OCI-LY7 (cell line): ENCODE results near the gene LGI1.

Experiments
- CTCF ChIP-seq: fragments of 200-600 bp; sonication (generic); conservative IDR thresholded peaks from 2 replicates; pipeline ENCODE4 v1.5.1; 2014; ENCODE audit warnings: mild to moderate bottlenecking, antibody characterized with exemption, low read length, moderate library complexity, mixed read lengths
- EZH2phosphoT487 ChIP-seq: fragments of 200-600 bp; sonication (generic); IDR thresholded peaks from 2 replicates; pipeline ENCODE4 v1.6.1; 2018; ENCODE audit warnings: low read depth, borderline replicate concordance, mild to moderate bottlenecking, mixed run types, antibody characterized with exemption, low read length, moderate library complexity, mixed read lengths

- no peak for TF ChIP-seq CTCF
- TF ChIP-seq EZH2phosphoT487, result no peak
Measured at GRCh38 chr10:93749218-93749799, 8.4 kb upstream of the LGI1 start.
